HG03060 (cell line): ENCODE results near the gene RASAL2.
A peak's percentile ranks its signal among the peaks of the same experiment; 100 is the strongest.

Experiments used
- ATAC-seq: cut with Tn5 transposase; IDR thresholded peaks from one replicate; pipeline ENCODE4 v1.9.1; 2021; ENCODE audit warnings: low read depth, moderate number of reproducible peaks; ENCODE audit not compliant: unreplicated experiment

The RASAL2 gene

GRCh38 chr1:178412400-178412770, 318.5 kb downstream of the RASAL2 start:
- peak; percentile 55 for ATAC-seq

GRCh38 chr1:178417858-178418257, 324.0 kb downstream of the RASAL2 start:
- ATAC-seq, result no peak

- ATAC-seq, result peak; percentile 55
Measured at GRCh38 chr1:178418284-178418955, 324.5 kb downstream of the RASAL2 start.

GRCh38 chr1:178434360-178434759, 340.5 kb downstream of the RASAL2 start:
- no peak for ATAC-seq

GRCh38 chr1:178434899-178435435, 341.1 kb downstream of the RASAL2 start:
- ATAC-seq, result no peak

GRCh38 chr1:178436899-178437298, 343.0 kb downstream of the RASAL2 start:
- no peak for ATAC-seq

GRCh38 chr1:178438432-178438831, 344.5 kb downstream of the RASAL2 start:
- no peak for ATAC-seq

GRCh38 chr1:178442925-178443324, 349.0 kb downstream of the RASAL2 start:
- no peak for ATAC-seq

- no peak for ATAC-seq
Measured at GRCh38 chr1:178450871-178451270, 357.0 kb downstream of the RASAL2 start.

- no peak for ATAC-seq
Measured at GRCh38 chr1:178451529-178451928, 357.6 kb downstream of the RASAL2 start.

- no peak for ATAC-seq
Measured at GRCh38 chr1:178452013-178452412, 358.1 kb downstream of the RASAL2 start.

- no peak for ATAC-seq
Measured at GRCh38 chr1:178456472-178456871, 362.6 kb downstream of the RASAL2 start.

GRCh38 chr1:178457651-178458050, 363.7 kb downstream of the RASAL2 start:
- no peak for ATAC-seq

- ATAC-seq, result no peak
Measured at GRCh38 chr1:178458203-178458602, 364.3 kb downstream of the RASAL2 start.

- no peak for ATAC-seq
Measured at GRCh38 chr1:178461104-178461503, 367.2 kb downstream of the RASAL2 start.

GRCh38 chr1:178461701-178462100, 367.8 kb downstream of the RASAL2 start:
- ATAC-seq, result no peak

GRCh38 chr1:178464141-178464540, 370.2 kb downstream of the RASAL2 start:
- ATAC-seq, result no peak

GRCh38 chr1:178464566-178464965, 370.7 kb downstream of the RASAL2 start:
- no peak for ATAC-seq

- no peak for ATAC-seq
Measured at GRCh38 chr1:178465011-178465410, 371.1 kb downstream of the RASAL2 start.

GRCh38 chr1:178467837-178468236, 373.9 kb downstream of the RASAL2 start:
- ATAC-seq, result no peak

- no peak for ATAC-seq
Measured at GRCh38 chr1:178470411-178470960, 376.6 kb downstream of the RASAL2 start.

GRCh38 chr1:178472531-178472930, 378.6 kb downstream of the RASAL2 start:
- ATAC-seq, result no peak
